Liver (tissue), 9 donors: Measurements from ENCODE around the gene STOML3. TPM values are rescaled to one million over a fixed set of nuclear protein-coding genes. Genes with fewer than 3 reads are reported as not detected.

Experiments used
- DNase-seq: peaks from one replicate; pipeline ENCODE4 v3.0.0-alpha.2; 2017; ENCODE audit warnings: low spot score
- H3K27ac ChIP-seq, 2 donors: one replicate each; pipeline ENCODE4 v1.7.0; 2013; ENCODE audit warnings: inconsistent platforms in 2 of 2, low read length in 2 of 2, control low read depth in 1 of 2, low read depth in 1 of 2, mild to moderate bottlenecking in 1 of 2
- H3K27me3 ChIP-seq, 4 donors: one replicate each; pipeline versions ENCODE4 v1.6.1 to v1.7.0; 2013; ENCODE audit warnings: low read length in 3 of 4, inconsistent platforms in 1 of 4, mild to moderate bottlenecking in 1 of 4, moderate library complexity in 1 of 4; ENCODE audit not compliant: control insufficient read depth in 4 of 4, insufficient read depth in 4 of 4
- H3K36me3 ChIP-seq, 4 donors: one replicate each; pipeline versions ENCODE4 v1.6.1 to v1.7.0; 2013; ENCODE audit warnings: low read length in 3 of 4, mild to moderate bottlenecking in 3 of 4, low read depth in 1 of 4, moderate library complexity in 1 of 4; ENCODE audit not compliant: control insufficient read depth in 4 of 4, insufficient read depth in 3 of 4
- H3K4me1 ChIP-seq, 4 donors: one replicate each; pipeline versions ENCODE4 v1.6.1 to v1.7.0; 2013; ENCODE audit warnings: low read length in 3 of 4, mild to moderate bottlenecking in 3 of 4, moderate library complexity in 1 of 4; ENCODE audit not compliant: control insufficient read depth in 4 of 4, insufficient read depth in 4 of 4
- H3K4me3 ChIP-seq, 3 donors: one replicate each; pipeline versions ENCODE4 v1.6.1 to v1.7.0; 2013; ENCODE audit warnings: low read length in 3 of 3, control low read depth in 1 of 3, low read depth in 1 of 3, mild to moderate bottlenecking in 1 of 3
- H3K9ac ChIP-seq, 2 donors: one replicate each; pipeline ENCODE4 v1.7.0; 2013; ENCODE audit warnings: low read length in 2 of 2, mild to moderate bottlenecking in 2 of 2, moderate library complexity in 2 of 2, control low read depth in 1 of 2, low read depth in 1 of 2
- H3K9me3 ChIP-seq, 4 donors: one replicate each; pipeline versions ENCODE4 v1.6.1 to v1.7.0; 2013; ENCODE audit warnings: low read length in 3 of 4; ENCODE audit not compliant: control insufficient read depth in 4 of 4
- EGR1 ChIP-seq, 2 donors: IDR thresholded peaks; 2 replicates each; pipeline ENCODE4 v1.6.1; 2016 to 2018; ENCODE audit warnings: antibody characterized with exemption in 2 of 2, low read depth in 2 of 2
- GABPA ChIP-seq, 2 donors: IDR thresholded peaks in 1 of 2; conservative IDR thresholded peaks in 1 of 2; 2 replicates each; pipeline ENCODE4 v1.6.1; 2016; ENCODE audit warnings: antibody characterized with exemption in 2 of 2, mild to moderate bottlenecking in 1 of 2, moderate library complexity in 1 of 2
- HNF4A ChIP-seq, 2 donors: conservative IDR thresholded peaks; 2 replicates each; pipeline ENCODE4 v1.6.1; 2016; ENCODE audit warnings: antibody characterized with exemption in 2 of 2, mild to moderate bottlenecking in 2 of 2
- HNF4G ChIP-seq: IDR thresholded peaks from 2 replicates; pipeline ENCODE4 v1.6.1; 2016; ENCODE audit warnings: antibody characterized with exemption
- JUND ChIP-seq, 2 donors: IDR thresholded peaks; 2 replicates each; pipeline ENCODE4 v1.6.1; 2016; ENCODE audit warnings: antibody characterized with exemption in 2 of 2
- NR2F2 ChIP-seq: IDR thresholded peaks from 2 replicates; pipeline ENCODE4 v1.6.1; 2016; ENCODE audit warnings: antibody characterized with exemption
- RAD21 ChIP-seq, 2 donors: IDR thresholded peaks; 2 replicates each; pipeline ENCODE4 v1.6.1; 2016; ENCODE audit warnings: antibody characterized with exemption in 2 of 2, mild to moderate bottlenecking in 2 of 2
- RXRA ChIP-seq, 2 donors: IDR thresholded peaks; 2 replicates each; pipeline ENCODE4 v1.6.1; 2017 to 2018; ENCODE audit warnings: antibody characterized with exemption in 2 of 2, mild to moderate bottlenecking in 1 of 2
- SP1 ChIP-seq: IDR thresholded peaks from 2 replicates; pipeline ENCODE4 v1.6.1; 2018; ENCODE audit warnings: antibody characterized with exemption, mild to moderate bottlenecking
- TAF1 ChIP-seq: conservative IDR thresholded peaks from 2 replicates; pipeline ENCODE4 v1.6.1; 2016; ENCODE audit warnings: antibody characterized with exemption, mild to moderate bottlenecking
- WGBS: extraction: QIAGEN DNeasy Blood & Tissue Kit; methylation state at CpG from one replicate; pipeline ENCODE4 v1.1.7; 2013; 5-methylcytosine and 5-hydroxymethylcytosine counted together
- polyA plus RNA-seq, 2 donors: library from polyadenylated mRNA; stranded (reverse) in 1 of 2; unstranded in 1 of 2; fragments of 200-250 nt in 1 of 2; fragments of >200 nt in 1 of 2; fragmentation: Nextera tagmentation in 1 of 2; extraction: Ambion mirVana in 1 of 2; gene quantifications; one replicate each; pipeline versions ENCODE4 v1.2.1 to v1.2.3, GENCODE V29; 2013 to 2015
- total RNA-seq, 2 donors: library from RNA; depleted of rRNA; stranded (reverse); fragments of >200 nt; gene quantifications; one replicate each; pipeline ENCODE4 v1.2.3, GENCODE V29; 2014
- TF ChIP-seq, protein P1 (sequence below): fragments of 150-350 bp; IDR thresholded peaks from 2 replicates; pipeline ENCODE4 v1.5.1; 2017; ENCODE audit warnings: improper control_type of control experiment, low read depth, low read length; ENCODE audit not compliant: missing input control
- TF ChIP-seq, protein P2 (sequence below): IDR thresholded peaks from 2 replicates; pipeline ENCODE4 v1.6.1; 2016; ENCODE audit warnings: antibody characterized with exemption
- TF ChIP-seq, protein P3 (sequence below): IDR thresholded peaks from 2 replicates; pipeline ENCODE4 v1.6.1; 2016; ENCODE audit warnings: antibody characterized with exemption
- TF ChIP-seq, protein P4 (sequence below): IDR thresholded peaks from 2 replicates; pipeline ENCODE4 v1.6.1; 2016; ENCODE audit warnings: antibody characterized with exemption, mild to moderate bottlenecking
- donor health status: healthy.
- donor health status: healthy.
- donor health status: healthy.
- donor health status: healthy.
- donor health status: healthy.

STOML3 gene
- total and polyA plus RNA-seq, 4 donors = not detected

GRCh38 chr13:38933786-38934185 is 56.8 kb downstream of the STOML3 start:
- no peaks in the 10 kb centered on the region for H3K4me1 ChIP-seq
- H3K9me3 ChIP-seq = no peaks in the 10 kb centered on the region
- no peak overlapping the region for H3K9ac ChIP-seq
- DNase-seq = no peak
- H3K27me3 ChIP-seq = no peaks in the 10 kb centered on the region
- H3K27ac ChIP-seq = no peak overlapping the region
- no peaks in the 10 kb centered on the region for H3K36me3 ChIP-seq
- no peak overlapping the region for H3K4me3 ChIP-seq
- TF ChIP-seq RAD21 (IDR thresholded peaks at IDR 0.05) (no peak), HNF4A (conservative IDR thresholded peaks at IDR 0.05) (no peak), NR2F2 (no peak), RXRA (IDR thresholded peaks at IDR 0.05) (no peak)
- TF ChIP-seq, protein P1, sequence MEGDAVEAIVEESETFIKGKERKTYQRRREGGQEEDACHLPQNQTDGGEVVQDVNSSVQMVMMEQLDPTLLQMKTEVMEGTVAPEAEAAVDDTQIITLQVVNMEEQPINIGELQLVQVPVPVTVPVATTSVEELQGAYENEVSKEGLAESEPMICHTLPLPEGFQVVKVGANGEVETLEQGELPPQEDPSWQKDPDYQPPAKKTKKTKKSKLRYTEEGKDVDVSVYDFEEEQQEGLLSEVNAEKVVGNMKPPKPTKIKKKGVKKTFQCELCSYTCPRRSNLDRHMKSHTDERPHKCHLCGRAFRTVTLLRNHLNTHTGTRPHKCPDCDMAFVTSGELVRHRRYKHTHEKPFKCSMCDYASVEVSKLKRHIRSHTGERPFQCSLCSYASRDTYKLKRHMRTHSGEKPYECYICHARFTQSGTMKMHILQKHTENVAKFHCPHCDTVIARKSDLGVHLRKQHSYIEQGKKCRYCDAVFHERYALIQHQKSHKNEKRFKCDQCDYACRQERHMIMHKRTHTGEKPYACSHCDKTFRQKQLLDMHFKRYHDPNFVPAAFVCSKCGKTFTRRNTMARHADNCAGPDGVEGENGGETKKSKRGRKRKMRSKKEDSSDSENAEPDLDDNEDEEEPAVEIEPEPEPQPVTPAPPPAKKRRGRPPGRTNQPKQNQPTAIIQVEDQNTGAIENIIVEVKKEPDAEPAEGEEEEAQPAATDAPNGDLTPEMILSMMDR = no peak

- H3K4me3 ChIP-seq = no peak overlapping the region
- no peak overlapping the region for H3K27ac ChIP-seq
- TF ChIP-seq SP1 = no peak
- TF ChIP-seq JUND (IDR thresholded peaks at IDR 0.05) = no peak
- TF ChIP-seq TAF1 = no peak
- TF ChIP-seq, protein P2, sequence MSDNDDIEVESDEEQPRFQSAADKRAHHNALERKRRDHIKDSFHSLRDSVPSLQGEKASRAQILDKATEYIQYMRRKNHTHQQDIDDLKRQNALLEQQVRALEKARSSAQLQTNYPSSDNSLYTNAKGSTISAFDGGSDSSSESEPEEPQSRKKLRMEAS = no peak
- TF ChIP-seq EGR1 (IDR thresholded peaks at IDR 0.05; ENCODE audit: low read depth in 2 of 2) = no peak
- TF ChIP-seq, protein P3, sequence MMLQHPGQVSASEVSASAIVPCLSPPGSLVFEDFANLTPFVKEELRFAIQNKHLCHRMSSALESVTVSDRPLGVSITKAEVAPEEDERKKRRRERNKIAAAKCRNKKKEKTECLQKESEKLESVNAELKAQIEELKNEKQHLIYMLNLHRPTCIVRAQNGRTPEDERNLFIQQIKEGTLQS = no peak
- TF ChIP-seq GABPA (IDR thresholded peaks at IDR 0.05 in 1 of 2, conservative IDR thresholded peaks at IDR 0.05 in 1 of 2) = no peak
- H3K27me3 ChIP-seq = peaks cover 0 to 12% (median 2%) of the 10 kb centered on the region in 4 donors
- H3K9me3 ChIP-seq = no peaks in the 10 kb centered on the region
- no peak for DNase-seq
- 86% methylated on average over 1 of the region's 1 CpG for WGBS
- H3K36me3 ChIP-seq = no peaks in the 10 kb centered on the region
- no peak overlapping the region for H3K9ac ChIP-seq
- no peaks in the 10 kb centered on the region for H3K4me1 ChIP-seq
Measured at GRCh38 chr13:38922170-38922569, 68.5 kb downstream of the STOML3 start.

DNA sequence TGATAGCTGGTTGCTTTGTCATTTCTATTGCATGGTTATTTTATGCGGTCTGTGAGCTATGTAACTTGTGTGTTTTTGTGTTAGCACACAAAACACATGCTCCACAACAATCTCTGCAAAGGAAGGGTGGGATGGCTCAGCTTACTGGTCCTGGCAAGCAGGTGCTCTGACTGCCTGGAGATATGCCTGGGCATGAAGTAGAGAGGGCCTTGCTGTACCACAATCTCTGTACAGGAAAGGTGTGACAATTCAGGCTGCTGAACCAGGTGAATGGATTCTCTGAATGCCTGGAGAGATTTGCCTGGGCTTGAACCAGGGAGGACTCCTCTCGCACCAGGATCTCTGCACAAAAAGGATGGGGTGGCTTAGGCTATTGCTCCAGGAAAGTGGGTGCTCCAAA is 69.5 kb downstream of the STOML3 start:
- Histone ChIP-seq H3K27me3 (peaks cover 0 to 12% (median 0%) of the 10 kb centered on the region in 4 donors), H3K27ac (no peak overlapping the region), H3K9me3 (no peaks in the 10 kb centered on the region), H3K4me1 (no peaks in the 10 kb centered on the region), H3K36me3 (no peaks in the 10 kb centered on the region), H3K9ac (no peak overlapping the region), H3K4me3 (no peak overlapping the region)
- DNase-seq = no peak
- TF ChIP-seq TAF1 (no peak), GABPA (IDR thresholded peaks at IDR 0.05 in 1 of 2, conservative IDR thresholded peaks at IDR 0.05 in 1 of 2) (no peak), NR2F2 (no peak), HNF4A (conservative IDR thresholded peaks at IDR 0.05) (no peak), HNF4G (no peak), RXRA (IDR thresholded peaks at IDR 0.05) (no peak), SP1 (no peak), EGR1 (IDR thresholded peaks at IDR 0.05; ENCODE audit: low read depth in 2 of 2) (no peak)
- TF ChIP-seq, protein P4, sequence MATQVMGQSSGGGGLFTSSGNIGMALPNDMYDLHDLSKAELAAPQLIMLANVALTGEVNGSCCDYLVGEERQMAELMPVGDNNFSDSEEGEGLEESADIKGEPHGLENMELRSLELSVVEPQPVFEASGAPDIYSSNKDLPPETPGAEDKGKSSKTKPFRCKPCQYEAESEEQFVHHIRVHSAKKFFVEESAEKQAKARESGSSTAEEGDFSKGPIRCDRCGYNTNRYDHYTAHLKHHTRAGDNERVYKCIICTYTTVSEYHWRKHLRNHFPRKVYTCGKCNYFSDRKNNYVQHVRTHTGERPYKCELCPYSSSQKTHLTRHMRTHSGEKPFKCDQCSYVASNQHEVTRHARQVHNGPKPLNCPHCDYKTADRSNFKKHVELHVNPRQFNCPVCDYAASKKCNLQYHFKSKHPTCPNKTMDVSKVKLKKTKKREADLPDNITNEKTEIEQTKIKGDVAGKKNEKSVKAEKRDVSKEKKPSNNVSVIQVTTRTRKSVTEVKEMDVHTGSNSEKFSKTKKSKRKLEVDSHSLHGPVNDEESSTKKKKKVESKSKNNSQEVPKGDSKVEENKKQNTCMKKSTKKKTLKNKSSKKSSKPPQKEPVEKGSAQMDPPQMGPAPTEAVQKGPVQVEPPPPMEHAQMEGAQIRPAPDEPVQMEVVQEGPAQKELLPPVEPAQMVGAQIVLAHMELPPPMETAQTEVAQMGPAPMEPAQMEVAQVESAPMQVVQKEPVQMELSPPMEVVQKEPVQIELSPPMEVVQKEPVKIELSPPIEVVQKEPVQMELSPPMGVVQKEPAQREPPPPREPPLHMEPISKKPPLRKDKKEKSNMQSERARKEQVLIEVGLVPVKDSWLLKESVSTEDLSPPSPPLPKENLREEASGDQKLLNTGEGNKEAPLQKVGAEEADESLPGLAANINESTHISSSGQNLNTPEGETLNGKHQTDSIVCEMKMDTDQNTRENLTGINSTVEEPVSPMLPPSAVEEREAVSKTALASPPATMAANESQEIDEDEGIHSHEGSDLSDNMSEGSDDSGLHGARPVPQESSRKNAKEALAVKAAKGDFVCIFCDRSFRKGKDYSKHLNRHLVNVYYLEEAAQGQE = no peak
- TF ChIP-seq, protein P3 = no peak
- TF ChIP-seq, protein P2 = no peak
- 70% methylated on average over 2 of the region's 2 CpGs for WGBS
